ENCODE data around the gene HMCN1. TPM values are rescaled to one million over a fixed set of nuclear protein-coding genes. Genes with fewer than 3 reads are reported as not detected.

Gene HMCN1
- total RNA-seq, 4 donors from 2014 or later, result 3.3 to 8.9 (median 6.6) TPM

- TF ChIP-seq POLR2A (IDR thresholded peaks at IDR 0.05) (no peak), CTCF (IDR thresholded peaks at IDR 0.05) (no peak)
- WGBS, 2 donors, result 80 to 85% methylated on average over 2 of the region's 2 CpGs
- H3K9me3 ChIP-seq, result no peaks in the 10 kb centered on the region
- no peaks in the 10 kb centered on the region for H3K36me3 ChIP-seq
- H3K27ac ChIP-seq, result no peak overlapping the region
- no peaks in the 10 kb centered on the region for H3K4me1 ChIP-seq
- no peak overlapping the region for H3K4me3 ChIP-seq (replicated peaks in 1 of 3)
- H3K27me3 ChIP-seq, result no peaks in the 10 kb centered on the region
- no peak for DNase-seq
- intact Hi-C loops (cut with DNase I), result no loop called here
These were observed 32.5 kb upstream of the HMCN1 start for GRCh38 chr1:185701650-185702049.

DNA sequence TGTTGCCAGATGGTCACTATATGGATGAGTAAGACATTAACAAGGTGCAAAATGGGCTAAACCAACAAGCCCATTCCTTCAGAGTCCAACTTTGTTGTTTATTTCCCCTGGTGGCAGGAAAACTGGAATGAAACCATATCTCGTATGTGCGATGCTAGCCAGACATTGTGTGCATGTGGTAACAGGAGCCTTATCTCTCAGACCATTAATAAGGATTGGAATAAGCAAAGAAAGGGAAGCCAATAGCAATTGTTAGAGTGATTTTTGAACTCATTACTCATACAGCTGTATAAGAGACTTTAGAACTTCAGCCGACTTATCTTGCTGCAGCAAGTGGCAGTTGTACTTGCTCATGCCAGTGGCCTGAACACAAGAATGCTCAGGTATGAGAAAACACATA lies 30.0 kb upstream of the HMCN1 start:
- no peak for TF ChIP-seq CTCF (IDR thresholded peaks at IDR 0.05)
- TF ChIP-seq POLR2A (IDR thresholded peaks at IDR 0.05), result no peak
- no peak overlapping the region for H3K4me3 ChIP-seq (replicated peaks in 1 of 3)

GRCh38 chr1:185716095-185716494 lies 18.1 kb upstream of the HMCN1 start:
- 74 to 85% methylated on average over 3 of the region's 3 CpGs for WGBS, 2 donors

More for the DNA sequence above, 30.0 kb upstream of the HMCN1 start:
- intact Hi-C loops (cut with DNase I), result no loop called here
- no peaks in the 10 kb centered on the region for H3K4me1 ChIP-seq
- no peaks in the 10 kb centered on the region for H3K27me3 ChIP-seq
- H3K9me3 ChIP-seq, result no peaks in the 10 kb centered on the region
- WGBS, 2 donors, result 81 to 93% methylated on average over 3 of the region's 3 CpGs
- no peak overlapping the region for H3K27ac ChIP-seq
- no peaks in the 10 kb centered on the region for H3K36me3 ChIP-seq
- DNase-seq, result no peak

GRCh38 chr1:185719021-185719420 lies 15.2 kb upstream of the HMCN1 start:
- no peak overlapping the region for H3K27ac ChIP-seq
- peak in 1 of 2 donors; percentile 21 for DNase-seq
- no peaks in the 10 kb centered on the region for H3K36me3 ChIP-seq
- H3K4me1 ChIP-seq, result no peaks in the 10 kb centered on the region
- H3K4me3 ChIP-seq (replicated peaks in 1 of 3), result no peak overlapping the region
- no peaks in the 10 kb centered on the region for H3K27me3 ChIP-seq
- intact Hi-C loops (cut with DNase I), result no loop called here
- H3K9me3 ChIP-seq, result no peaks in the 10 kb centered on the region
- no peak for TF ChIP-seq CTCF (IDR thresholded peaks at IDR 0.05)
- WGBS, 2 donors, result 18% methylated on average over 4 of the region's 4 CpGs

More at GRCh38 chr1:185716095-185716494, 18.1 kb upstream of the HMCN1 start:
- Histone ChIP-seq H3K4me3 (replicated peaks in 1 of 3) (no peak overlapping the region), H3K4me1 (no peaks in the 10 kb centered on the region), H3K27me3 (no peaks in the 10 kb centered on the region), H3K36me3 (no peaks in the 10 kb centered on the region), H3K9me3 (no peaks in the 10 kb centered on the region), H3K27ac (no peak overlapping the region)
- no peak for DNase-seq
- no peak for TF ChIP-seq POLR2A (IDR thresholded peaks at IDR 0.05)
- TF ChIP-seq CTCF (IDR thresholded peaks at IDR 0.05), result no peak
- intact Hi-C loops (cut with DNase I), result no loop called here

- no peak overlapping the region for H3K27ac ChIP-seq
- intact Hi-C loops (cut with DNase I), result loop anchor here (10.0 kb wide), 1 partner anchor 494 kb away; no protein-coding TSS in a partner anchor
- peak in 4 of 6 experiments; percentile 18 to 61 (median 58) for TF ChIP-seq CTCF (IDR thresholded peaks at IDR 0.05)
- no peak for TF ChIP-seq POLR2A (IDR thresholded peaks at IDR 0.05)
- 30 to 35% methylated on average over 2 of the region's 2 CpGs for WGBS, 2 donors
- H3K9me3 ChIP-seq, result no peaks in the 10 kb centered on the region
- H3K4me1 ChIP-seq, result no peaks in the 10 kb centered on the region
- no peaks in the 10 kb centered on the region for H3K27me3 ChIP-seq
- no peak for DNase-seq
- no peaks in the 10 kb centered on the region for H3K36me3 ChIP-seq
- no peak overlapping the region for H3K4me3 ChIP-seq (replicated peaks in 1 of 3)
These were observed 13.4 kb upstream of the HMCN1 start for GRCh38 chr1:185720633-185721272.

Data from thyroid gland (tissue), 4 donors.